HG02642 (cell line): ENCODE results near the gene ELOVL5.

Experiments
- ATAC-seq: cut with Tn5 transposase; IDR thresholded peaks from one replicate; pipeline ENCODE4 v1.9.1; 2021; ENCODE audit warnings: mild to moderate bottlenecking; ENCODE audit not compliant: unreplicated experiment, poor library complexity

Gene ELOVL5

GRCh38 chr6:53284901-53285300, 63.8 kb downstream of the ELOVL5 start:
- ATAC-seq, result peak; percentile 82

- ATAC-seq, result no peak
Measured at GRCh38 chr6:53282741-53283140, 66.0 kb downstream of the ELOVL5 start.

GRCh38 chr6:53282234-53282633, 66.5 kb downstream of the ELOVL5 start:
- ATAC-seq, result peak; percentile 8

- peak; percentile 46 for ATAC-seq
Measured at GRCh38 chr6:53281518-53282215, 67.1 kb downstream of the ELOVL5 start.

- no peak for ATAC-seq
Measured at GRCh38 chr6:53280207-53280606, 68.5 kb downstream of the ELOVL5 start.

- ATAC-seq, result no peak
Measured at GRCh38 chr6:53279293-53279692, 69.5 kb downstream of the ELOVL5 start.

GRCh38 chr6:53273370-53273769, 75.4 kb downstream of the ELOVL5 start:
- no peak for ATAC-seq

- ATAC-seq, result no peak
Measured at GRCh38 chr6:53269827-53270226, 78.9 kb downstream of the ELOVL5 start.

GRCh38 chr6:53268858-53269608, 79.7 kb downstream of the ELOVL5 start:
- no peak for ATAC-seq

- no peak for ATAC-seq
Measured at GRCh38 chr6:53266553-53267090, 82.1 kb downstream of the ELOVL5 start.

- no peak for ATAC-seq
Measured at GRCh38 chr6:53264915-53265607, 83.7 kb downstream of the ELOVL5 start.

- ATAC-seq, result no peak
Measured at GRCh38 chr6:53264337-53264736, 84.4 kb downstream of the ELOVL5 start.

- ATAC-seq, result no peak
Measured at GRCh38 chr6:53263917-53264316, 84.8 kb downstream of the ELOVL5 start.

GRCh38 chr6:53259860-53260580, 88.7 kb downstream of the ELOVL5 start:
- ATAC-seq, result no peak

- ATAC-seq, result no peak
Measured at GRCh38 chr6:53258774-53259155, 90.0 kb downstream of the ELOVL5 start.

GRCh38 chr6:53258076-53258773, 90.5 kb downstream of the ELOVL5 start:
- no peak for ATAC-seq

- ATAC-seq, result no peak
Measured at GRCh38 chr6:53257533-53257932, 91.2 kb downstream of the ELOVL5 start.

GRCh38 chr6:53257001-53257400, 91.7 kb downstream of the ELOVL5 start:
- ATAC-seq, result no peak

GRCh38 chr6:53252177-53252692, 96.5 kb downstream of the ELOVL5 start:
- ATAC-seq, result no peak
